ENCODE measurements around the gene SLC47A2.
"Not testable (repeated sequence)": the region's sequence is repeated elsewhere in the genome, so short reads cannot be mapped to it uniquely, and the experiment has no call there.

The SLC47A2 gene

DNA sequence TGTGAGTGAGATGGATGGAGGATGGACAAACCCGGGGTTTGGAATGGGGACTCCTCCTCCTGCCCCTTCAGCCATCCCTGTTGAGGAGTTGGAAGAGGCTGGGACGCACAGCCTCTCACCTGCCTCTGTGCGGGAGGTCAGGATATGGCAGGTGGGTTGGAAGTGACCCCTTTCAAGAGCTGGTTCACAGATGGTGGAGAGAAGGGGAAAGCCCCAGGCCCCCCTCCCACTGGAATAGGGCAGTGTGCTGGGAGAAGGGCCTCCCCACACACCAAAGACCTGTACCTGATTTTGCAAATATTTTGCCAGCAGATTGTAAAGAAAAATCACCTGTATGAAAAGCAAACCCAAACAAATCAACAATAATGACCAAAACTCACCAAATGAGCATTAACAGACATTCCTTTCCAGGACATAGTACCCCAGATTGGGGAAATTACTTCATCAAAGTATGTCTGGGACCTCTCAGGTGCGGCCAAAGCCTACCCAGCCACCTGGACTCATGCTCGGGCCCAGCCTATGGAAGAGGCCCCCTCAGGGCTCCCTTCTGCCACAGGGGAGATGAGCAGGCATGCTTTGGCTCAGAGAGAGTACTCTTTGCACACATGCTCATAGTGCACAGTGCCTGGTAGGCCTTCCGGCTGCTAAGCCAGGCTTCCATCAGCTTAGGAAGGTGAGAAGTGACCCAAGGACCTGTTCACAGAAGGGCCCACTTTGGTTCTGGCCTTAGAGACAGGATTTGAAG is 7.8 kb downstream of the SLC47A2 start:
- no peak for DNase-seq (ENCODE audit: low read depth in 2 of 2)

DNA sequence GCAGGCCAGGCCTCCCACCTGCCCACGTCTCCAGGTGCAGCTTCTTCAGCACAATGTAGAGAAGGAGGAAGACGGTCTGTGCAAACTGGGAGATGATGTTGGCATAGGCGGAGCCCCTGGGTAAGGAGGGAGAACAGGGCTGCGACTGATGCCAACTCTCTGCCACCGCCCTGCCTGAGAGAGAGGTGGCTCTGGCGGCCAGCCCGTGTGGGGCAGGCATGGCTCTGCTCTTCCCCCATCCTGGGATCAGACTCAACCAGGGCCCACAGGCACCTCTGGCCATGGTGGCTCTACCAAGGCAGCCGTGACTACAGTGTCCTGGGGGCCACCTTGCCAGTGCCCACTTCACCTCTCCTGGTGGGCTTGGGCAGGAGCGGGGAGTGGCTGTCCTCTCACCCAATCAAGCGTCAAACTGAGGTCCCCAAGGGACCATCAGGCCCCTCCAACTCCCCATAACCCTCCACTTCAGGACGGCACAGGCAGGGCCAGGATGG is 8.6 kb downstream of the SLC47A2 start:
- DNase-seq (ENCODE audit: low read depth in 2 of 2) = no peak

- DNase-seq (ENCODE audit: low read depth in 2 of 2) = no peak
These were observed 9.3 kb downstream of the SLC47A2 start for GRCh38 chr17:19706791-19707727.

- DNase-seq (ENCODE audit: low read depth in 2 of 2) = no peak
These were observed 10.3 kb downstream of the SLC47A2 start for GRCh38 chr17:19705771-19706770.

GRCh38 chr17:19705201-19705600 is 11.2 kb downstream of the SLC47A2 start:
- no peak for DNase-seq (ENCODE audit: low read depth in 2 of 2)

DNA sequence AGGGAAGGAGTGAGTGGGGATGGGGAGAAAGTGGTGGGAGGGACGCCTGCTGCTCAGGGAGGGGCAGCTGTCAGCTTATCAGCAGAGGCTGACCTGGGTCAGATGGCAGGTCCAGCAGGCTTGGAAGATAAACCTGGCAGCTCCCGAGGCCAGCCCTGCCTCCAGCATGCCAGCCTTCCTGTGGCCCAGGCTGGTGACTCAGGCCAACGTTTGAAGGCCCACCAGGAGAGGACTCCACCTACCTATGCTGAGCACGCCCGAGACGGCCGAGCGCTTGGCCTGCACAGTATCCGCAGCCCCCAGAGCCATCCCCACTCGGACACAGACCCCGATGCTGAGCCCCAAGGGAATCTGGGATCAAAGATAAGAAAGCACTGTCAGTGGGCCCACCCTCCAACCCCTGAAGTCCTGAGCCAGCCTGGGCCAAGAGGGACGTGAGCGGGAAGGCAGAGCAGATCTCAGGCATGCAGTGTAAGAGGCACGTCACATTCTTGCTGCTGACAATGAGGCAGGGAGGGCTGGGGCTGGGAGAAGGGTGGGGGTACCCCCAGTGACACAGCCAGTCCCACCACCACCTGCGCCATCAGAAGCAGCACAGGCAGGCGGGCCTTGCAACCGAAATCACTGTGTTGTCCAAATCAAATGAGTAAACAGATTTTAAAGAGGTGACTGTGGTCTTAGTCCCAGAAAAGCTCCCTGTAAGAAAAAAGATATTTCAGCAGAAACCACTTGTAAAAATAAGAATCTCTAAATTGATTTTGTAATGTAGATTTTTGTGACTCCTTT is 12.4 kb downstream of the SLC47A2 start:
- no peak for DNase-seq (ENCODE audit: low read depth in 2 of 2)

DNA sequence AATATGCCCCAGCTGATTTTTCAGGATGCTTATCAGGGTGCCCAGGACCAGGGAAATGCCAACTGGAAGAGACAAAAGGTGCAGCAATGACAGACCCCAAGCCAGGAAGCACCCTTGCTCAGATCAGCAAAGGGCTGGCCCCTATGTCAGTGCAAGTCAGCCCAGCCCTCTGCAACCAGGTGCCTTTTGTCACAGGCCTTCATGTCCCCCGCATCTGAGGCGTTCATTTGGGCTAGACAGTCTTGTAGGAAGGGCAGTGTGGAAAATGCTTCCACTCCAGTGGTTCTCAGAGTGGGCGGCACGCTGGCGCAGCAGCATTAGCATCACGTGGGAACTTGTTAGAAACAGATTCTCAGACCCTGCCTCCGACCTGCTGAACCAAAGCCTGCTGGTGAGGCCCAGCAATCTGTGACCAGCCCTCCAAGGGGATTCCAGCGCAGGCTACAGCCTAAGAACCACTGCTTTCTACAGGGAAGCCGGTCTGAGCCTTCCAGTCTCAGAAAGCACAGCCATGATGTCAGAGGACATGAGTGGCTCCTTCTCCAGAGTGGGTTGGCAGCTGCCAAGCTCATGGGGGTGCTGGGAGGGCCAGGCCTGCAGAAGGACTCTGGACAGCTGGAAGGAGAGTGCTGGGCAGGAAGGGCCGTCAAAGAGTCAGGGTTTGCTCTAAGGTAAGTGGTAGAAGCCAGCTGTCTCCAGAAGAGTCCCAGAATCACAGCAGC is 13.1 kb downstream of the SLC47A2 start:
- DNase-seq (ENCODE audit: low read depth in 2 of 2) = no peak

GRCh38 chr17:19702217-19702641 is 14.2 kb downstream of the SLC47A2 start:
- DNase-seq (ENCODE audit: low read depth in 2 of 2) = no peak

DNA sequence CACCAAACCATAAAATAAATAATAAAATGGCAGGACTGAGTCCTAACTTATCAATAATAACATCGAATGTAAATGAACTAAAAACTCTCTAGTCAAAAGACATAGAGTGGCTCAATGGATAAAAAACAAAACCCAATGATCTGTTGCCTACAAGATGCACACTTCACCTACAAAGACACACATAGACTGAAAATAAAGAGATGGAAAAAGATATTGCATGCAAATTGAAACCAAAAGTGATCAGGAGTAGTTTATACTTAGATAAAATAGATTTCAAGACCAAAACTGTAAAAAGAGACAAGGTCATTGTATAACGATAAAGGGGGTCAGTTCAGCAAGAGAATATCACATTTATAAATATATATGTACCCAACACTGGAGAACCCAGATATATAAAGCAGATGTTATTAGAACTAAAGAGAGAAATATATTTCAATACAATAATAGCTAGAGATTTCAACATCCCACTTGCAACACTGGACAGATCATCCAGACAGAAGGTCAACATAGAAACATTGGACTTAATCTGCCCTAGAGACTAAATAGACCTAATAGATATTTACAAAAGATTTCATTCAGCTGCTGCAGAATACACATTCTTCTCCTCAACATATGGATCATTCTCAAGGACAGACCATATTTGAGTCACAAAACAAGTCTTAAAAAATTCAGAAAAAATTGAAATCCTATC is 29.8 kb downstream of the SLC47A2 start:
- DNase-seq (ENCODE audit: low read depth in 2 of 2) = no peak

DNA sequence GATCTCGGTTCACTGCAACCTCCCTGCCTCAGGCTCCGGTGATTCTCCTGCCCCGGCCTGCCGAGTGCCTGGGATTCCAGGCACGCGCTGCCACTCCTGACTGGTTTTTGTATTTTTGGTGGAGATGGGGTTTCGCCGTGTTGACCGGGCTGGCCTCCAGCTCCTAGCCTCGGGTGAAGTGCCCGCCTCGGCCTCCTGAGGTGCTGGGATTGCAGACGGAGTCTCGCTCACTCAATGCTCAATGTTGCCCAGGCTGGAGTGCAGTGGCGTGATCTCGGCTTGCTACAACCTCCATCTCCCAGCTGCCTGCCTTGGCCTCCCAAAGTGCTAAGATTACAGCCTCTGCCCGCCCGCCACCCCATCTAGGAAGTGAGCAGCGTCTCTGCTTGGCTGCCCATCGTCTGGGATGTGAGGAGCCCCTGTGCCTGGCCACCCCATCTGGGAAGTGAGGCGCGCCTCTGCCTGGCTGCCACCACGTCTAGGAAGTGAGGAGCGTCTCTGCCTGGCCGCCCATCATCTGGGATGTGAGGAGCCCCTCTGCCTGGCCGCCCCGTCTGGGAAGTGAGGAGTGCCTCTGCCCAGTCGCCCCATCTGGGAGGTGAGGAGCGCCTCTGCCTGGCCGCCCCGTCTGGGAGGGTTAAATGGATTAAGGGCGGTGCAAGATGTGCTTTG is 31.3 kb downstream of the SLC47A2 start:
- not testable (repeated sequence) for DNase-seq (ENCODE audit: low read depth in 2 of 2)

DNA sequence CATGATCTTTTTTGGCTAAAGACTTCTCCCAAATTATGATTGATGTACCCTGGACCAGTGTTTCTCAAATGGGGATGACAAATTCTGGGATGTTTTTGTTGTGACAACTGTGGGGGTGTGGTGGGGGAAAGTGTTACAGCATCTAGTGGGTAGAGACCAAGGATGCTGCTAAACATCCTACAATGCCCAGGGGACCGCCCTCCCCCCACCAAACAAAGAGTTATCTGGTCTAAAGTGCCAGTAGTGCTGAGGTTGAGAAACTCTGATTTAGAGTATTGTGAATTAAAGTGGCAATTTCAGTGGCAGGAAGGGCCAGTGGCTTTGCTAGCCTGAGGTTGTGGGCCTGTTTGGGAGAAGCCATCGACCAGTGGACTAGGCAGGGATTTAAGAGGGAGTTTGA is 33.3 kb downstream of the SLC47A2 start:
- DNase-seq (ENCODE audit: low read depth in 2 of 2) = no peak

GRCh38 chr17:19678581-19679453 is 37.6 kb downstream of the SLC47A2 start:
- no peak for DNase-seq (ENCODE audit: low read depth in 2 of 2)

DNA sequence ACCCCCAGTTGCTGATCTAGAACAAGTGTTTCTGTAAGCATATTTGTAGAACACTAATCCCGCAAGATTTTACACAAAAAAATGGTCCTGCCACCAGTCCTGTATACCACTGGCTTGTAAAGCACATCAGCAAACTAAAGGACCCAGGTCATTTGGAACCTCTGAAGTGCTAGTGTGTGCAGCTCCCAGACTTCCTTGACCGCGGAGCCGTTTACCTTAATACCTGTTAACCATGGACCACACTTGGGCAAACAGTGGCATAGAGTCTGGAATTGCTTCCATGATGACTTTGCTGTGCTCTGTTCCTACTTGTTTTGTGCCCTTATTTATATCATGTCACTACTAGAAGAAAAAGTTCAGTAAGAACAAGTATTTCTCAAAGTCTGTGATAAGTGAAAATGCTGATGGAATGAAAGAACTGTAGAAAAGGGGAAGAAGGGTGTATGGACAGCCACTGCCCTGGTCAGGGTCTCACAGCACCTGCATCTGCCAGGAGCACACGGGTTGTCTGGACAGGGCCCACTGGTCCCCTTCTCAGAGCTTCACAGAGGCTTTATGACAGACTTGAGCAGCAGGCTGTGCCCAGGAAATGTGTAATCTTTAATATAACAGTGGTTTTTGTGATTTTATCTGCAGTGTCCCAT is 38.5 kb downstream of the SLC47A2 start:
- DNase-seq (ENCODE audit: low read depth in 2 of 2) = no peak

DNA sequence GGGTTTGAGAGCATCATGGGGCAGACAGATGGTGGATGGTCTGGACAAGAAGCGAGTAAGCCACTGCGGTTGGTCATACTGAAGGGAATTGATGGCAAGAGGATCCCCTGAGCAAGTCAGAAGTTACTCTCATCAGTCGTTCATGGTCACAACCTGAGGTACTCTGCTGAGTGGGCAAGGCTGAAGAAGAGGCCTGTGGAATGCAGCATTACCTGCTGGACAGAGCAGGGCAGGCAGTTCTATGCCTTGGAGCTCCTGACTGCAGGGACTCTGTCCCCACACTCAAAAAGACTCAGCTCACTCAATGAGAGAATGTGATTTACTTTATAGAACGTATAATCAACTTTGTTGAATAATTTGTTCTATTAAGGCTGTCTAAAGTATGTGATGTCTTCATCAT is 39.5 kb downstream of the SLC47A2 start:
- DNase-seq (ENCODE audit: low read depth in 2 of 2) = no peak

- no peak for DNase-seq (ENCODE audit: low read depth in 2 of 2)
These were observed 42.8 kb downstream of the SLC47A2 start for GRCh38 chr17:19673623-19674022.

- DNase-seq (ENCODE audit: low read depth in 2 of 2) = no peak
These were observed 44.2 kb downstream of the SLC47A2 start for GRCh38 chr17:19672009-19672750.

GRCh38 chr17:19671433-19671832 is 45.0 kb downstream of the SLC47A2 start:
- no peak for DNase-seq (ENCODE audit: low read depth in 2 of 2)
